T47D (cell line): ENCODE data around the gene SLC24A5.

Source experiments
- DNase-seq, 2 experiments: peaks; one replicate each; pipeline versions ENCODE4 v3.0.0 to v3.0.0-alpha.2; 2011 to 2012; ENCODE audit warnings: low read depth in 1 of 2, low spot score in 1 of 2
- JUND ChIP-seq: IDR thresholded peaks from 2 replicates; pipeline ENCODE4 v1.6.1; 2012; ENCODE audit warnings: low read depth
- in situ Hi-C: cut with HindIII; loops from 2 replicates; pipeline ENCODE4 v1.10.0; 2016; ENCODE audit warnings: low sequenced_read_pairs, low pct_unique_long_range_greater_than_20kb

Gene SLC24A5

GRCh38 chr15:48177766-48178647, 57.2 kb downstream of the SLC24A5 start, which contains the start of gene MYEF2:
MYEF2 (minus strand) TSS chr15:48178295; CDS start chr15:48178237, 58 bp downstream.
- peak; percentile 72 to 89 for DNase-seq
- no peak for TF ChIP-seq JUND
- in situ Hi-C loops = no loop called here

GRCh38 chr15:48178648-48178931, 57.8 kb downstream of the SLC24A5 start:
- no peak for DNase-seq
- TF ChIP-seq JUND = no peak
- in situ Hi-C loops = no loop called here

- no peak for DNase-seq
- in situ Hi-C loops = no loop called here
- no peak for TF ChIP-seq JUND
Measured at GRCh38 chr15:48182749-48183148, 62.0 kb downstream of the SLC24A5 start.

GRCh38 chr15:48185529-48185928, 64.7 kb downstream of the SLC24A5 start:
- no peak for TF ChIP-seq JUND
- in situ Hi-C loops = no loop called here
- DNase-seq = no peak

- TF ChIP-seq JUND = no peak
- in situ Hi-C loops = no loop called here
- DNase-seq = no peak
Measured at GRCh38 chr15:48186271-48186670, 65.5 kb downstream of the SLC24A5 start.

- in situ Hi-C loops = no loop called here
- DNase-seq = peak; percentile 57 to 84
- no peak for TF ChIP-seq JUND
Measured at GRCh38 chr15:48190932-48191573, 70.3 kb downstream of the SLC24A5 start.

GRCh38 chr15:48191574-48192225, 70.9 kb downstream of the SLC24A5 start, which contains the start of gene CTXN2:
CTXN2 (plus strand) TSS chr15:48191665; CDS start chr15:48201301, 9,636 bp downstream.
- no peak for TF ChIP-seq JUND
- in situ Hi-C loops = no loop called here
- DNase-seq = no peak
